ENCODE data around the gene ARMC10.
"Not testable (repeated sequence)": the region's sequence is repeated elsewhere in the genome, so short reads cannot be mapped to it uniquely, and the experiment has no call there.

Gene ARMC10

GRCh38 chr7:103074519-103075336 lies at the start of gene ARMC10, which contains the start of gene FBXL13:
ARMC10 (plus strand) TSS chr7:103075140; CDS start chr7:103075273, 133 bp downstream.
FBXL13 (minus strand) TSS chr7:103074796.
- peak; percentile 91 for DNase-seq (ENCODE audit: low spot score)

DNA sequence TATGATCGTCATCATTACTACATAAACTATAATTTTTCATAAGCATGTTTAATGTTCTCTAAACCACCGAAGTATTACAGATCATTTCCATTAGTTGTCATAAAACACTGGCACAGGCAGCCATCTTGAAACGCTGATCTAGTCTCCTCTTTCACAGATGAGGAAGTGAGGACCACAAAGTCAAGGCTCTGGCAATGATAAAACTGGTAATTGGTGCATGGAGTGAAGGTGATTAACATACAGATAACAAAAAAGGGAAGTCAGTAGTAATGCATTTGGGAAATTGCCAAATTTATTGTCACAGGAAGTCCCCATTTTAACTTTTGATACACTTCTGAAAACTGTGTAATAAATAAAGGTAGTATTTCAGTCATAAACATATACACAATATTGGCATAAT lies 49.6 kb upstream of the ARMC10 start:
- DNase-seq (ENCODE audit: low spot score), result no peak

- DNase-seq (ENCODE audit: low spot score), result no peak
These were observed 43.9 kb upstream of the ARMC10 start for GRCh38 chr7:103031024-103031423.

DNA sequence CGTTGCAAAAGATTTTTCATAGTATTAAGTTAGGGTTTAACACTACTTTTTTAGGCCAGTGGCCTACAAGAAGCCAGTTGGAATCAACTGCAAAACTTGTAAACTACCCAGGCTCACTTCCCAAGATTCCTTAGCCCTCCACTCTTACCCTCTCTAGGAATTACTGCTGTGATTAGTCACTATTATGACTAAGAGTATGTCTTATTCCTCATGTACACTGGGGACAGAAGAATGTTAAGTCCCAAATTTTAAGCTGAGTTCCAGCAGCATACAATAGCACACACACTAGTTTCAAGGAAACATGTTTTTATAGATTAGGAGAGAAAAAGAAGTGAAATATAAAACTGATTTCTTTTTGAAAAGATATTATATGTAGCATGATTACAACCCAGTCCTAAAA lies 43.2 kb upstream of the ARMC10 start:
- DNase-seq (ENCODE audit: low spot score), result no peak

GRCh38 chr7:103034318-103034717 lies 40.6 kb upstream of the ARMC10 start:
- DNase-seq (ENCODE audit: low spot score), result not testable (repeated sequence)

GRCh38 chr7:103037476-103037822 lies 37.5 kb upstream of the ARMC10 start:
- no peak for DNase-seq (ENCODE audit: low spot score)

DNA sequence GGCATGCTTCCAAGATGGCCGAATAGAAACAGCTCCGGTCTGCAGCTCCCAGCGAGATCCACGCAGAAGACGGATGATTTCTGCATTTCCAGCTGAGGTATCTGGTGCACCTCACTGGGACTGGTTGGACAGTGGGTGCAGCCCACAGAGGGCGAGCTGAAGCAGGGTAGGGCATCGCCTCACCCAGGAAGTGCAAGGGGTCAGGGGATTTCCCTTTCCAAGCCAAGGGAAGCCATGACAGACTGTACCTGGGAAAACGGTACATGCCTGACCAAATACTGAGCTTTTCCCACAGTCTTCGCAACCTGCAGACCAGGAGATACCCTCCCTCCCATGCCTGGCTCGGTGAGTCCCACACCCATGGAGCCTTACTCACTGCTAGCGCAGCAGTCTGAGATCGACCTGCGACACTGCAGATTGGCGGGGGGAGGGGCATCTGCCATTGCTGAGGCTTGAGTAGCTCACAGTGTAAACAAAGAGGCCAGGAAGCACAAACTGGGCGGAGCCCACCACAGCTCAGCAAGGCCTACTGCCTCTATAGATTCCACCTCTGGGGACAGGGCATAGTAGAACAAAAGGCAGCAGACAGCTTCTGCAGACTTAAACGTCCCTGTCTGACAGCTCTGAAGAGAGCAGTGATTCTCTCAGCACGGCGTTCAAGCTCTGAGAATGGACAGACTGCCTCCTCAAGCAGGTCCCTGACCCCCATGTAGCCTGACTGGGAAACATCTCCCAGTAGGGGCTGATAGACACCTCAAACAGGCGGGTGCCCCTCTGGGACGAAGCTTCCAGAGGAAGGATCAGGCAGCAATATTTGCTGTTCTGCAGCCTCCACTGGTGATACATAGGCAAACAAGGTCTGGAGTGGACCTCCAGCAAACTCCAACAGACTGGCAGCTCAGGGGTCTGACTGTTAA lies 36.9 kb upstream of the ARMC10 start:
- not testable (repeated sequence) for DNase-seq (ENCODE audit: low spot score)

DNA sequence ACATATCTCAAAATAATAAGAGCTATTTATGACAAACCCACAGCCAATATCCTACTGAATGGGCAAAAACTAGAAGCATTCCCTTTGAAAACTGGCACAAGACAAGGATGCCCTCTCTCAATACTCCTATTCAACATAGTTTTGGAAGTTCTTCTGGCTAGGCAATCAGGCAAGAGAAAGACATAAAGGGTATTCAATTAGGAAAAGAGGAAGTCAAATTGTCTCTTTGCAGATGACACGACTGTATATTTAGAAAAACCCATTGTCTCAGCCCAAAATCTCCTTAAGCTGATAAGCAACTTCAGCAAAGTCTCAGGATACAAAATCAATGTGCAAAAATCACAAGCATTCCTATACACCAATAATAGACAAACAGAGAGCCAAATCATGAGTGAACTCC lies 33.1 kb upstream of the ARMC10 start:
- not testable (repeated sequence) for DNase-seq (ENCODE audit: low spot score)

GRCh38 chr7:103048833-103049232 lies 26.1 kb upstream of the ARMC10 start:
- no peak for DNase-seq (ENCODE audit: low spot score)

DNA sequence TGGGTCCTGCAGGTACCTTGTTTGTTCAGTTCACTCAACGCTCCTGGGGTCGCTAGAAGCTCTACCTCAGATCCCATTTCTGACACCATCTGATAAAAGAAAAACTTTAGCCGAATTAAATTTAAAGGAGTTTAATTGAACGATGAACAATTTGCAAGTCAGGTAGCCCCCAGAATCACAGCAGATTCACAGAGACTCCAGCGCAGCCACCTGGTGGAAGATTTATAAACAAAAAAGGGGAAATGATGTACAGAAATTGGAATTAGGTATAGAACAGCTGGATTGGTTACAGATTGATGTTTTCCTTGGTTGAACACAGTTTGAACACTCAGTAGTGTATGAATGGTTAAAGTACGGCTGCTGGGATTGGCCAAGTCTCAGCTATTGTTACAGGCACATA lies 23.4 kb upstream of the ARMC10 start:
- DNase-seq (ENCODE audit: low spot score), result no peak

GRCh38 chr7:103056006-103056405 lies 18.9 kb upstream of the ARMC10 start:
- DNase-seq (ENCODE audit: low spot score), result not testable (repeated sequence)

GRCh38 chr7:103058122-103058521 lies 16.8 kb upstream of the ARMC10 start:
- DNase-seq (ENCODE audit: low spot score), result no peak

DNA sequence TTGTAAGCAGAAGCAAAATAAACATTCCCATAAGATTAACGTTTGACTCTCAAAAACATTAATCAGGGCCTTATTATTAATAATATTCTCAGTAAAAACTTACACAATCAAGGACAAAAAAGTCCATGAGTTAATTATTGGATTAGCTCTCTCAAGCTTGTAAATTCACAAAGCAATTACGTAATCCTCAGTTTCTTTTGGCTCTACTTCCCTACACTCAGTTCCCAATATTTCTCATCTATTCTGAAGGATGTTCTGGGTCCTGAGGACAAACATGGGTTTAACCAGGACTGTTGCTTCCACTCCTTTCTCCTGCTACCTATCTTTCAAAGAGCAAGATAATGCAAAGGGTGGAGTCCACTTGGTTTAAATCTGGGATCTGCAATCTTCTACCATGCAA lies 15.5 kb upstream of the ARMC10 start:
- no peak for DNase-seq (ENCODE audit: low spot score)

DNA sequence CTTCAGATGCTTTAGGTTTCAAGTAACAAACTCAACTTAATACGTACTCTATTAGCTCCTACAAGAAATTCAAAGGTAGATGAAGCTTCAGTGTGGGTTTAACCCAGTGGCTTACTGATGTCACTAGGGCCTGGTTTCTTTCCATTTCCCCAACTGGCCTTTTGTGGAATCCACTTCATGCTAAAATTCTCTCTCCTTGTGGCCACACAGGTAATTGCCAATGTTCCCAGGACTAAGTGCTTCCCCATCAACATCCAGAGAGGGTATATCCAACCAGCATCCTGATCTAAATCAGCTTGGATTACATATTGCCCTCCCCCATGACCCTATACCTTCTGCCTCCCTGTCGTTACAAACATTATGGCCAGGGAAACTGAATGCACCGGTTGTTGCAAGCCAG lies 11.0 kb upstream of the ARMC10 start:
- no peak for DNase-seq (ENCODE audit: low spot score)

GRCh38 chr7:103065667-103066066 lies 9.3 kb upstream of the ARMC10 start:
- peak; percentile 44 for DNase-seq (ENCODE audit: low spot score)

DNA sequence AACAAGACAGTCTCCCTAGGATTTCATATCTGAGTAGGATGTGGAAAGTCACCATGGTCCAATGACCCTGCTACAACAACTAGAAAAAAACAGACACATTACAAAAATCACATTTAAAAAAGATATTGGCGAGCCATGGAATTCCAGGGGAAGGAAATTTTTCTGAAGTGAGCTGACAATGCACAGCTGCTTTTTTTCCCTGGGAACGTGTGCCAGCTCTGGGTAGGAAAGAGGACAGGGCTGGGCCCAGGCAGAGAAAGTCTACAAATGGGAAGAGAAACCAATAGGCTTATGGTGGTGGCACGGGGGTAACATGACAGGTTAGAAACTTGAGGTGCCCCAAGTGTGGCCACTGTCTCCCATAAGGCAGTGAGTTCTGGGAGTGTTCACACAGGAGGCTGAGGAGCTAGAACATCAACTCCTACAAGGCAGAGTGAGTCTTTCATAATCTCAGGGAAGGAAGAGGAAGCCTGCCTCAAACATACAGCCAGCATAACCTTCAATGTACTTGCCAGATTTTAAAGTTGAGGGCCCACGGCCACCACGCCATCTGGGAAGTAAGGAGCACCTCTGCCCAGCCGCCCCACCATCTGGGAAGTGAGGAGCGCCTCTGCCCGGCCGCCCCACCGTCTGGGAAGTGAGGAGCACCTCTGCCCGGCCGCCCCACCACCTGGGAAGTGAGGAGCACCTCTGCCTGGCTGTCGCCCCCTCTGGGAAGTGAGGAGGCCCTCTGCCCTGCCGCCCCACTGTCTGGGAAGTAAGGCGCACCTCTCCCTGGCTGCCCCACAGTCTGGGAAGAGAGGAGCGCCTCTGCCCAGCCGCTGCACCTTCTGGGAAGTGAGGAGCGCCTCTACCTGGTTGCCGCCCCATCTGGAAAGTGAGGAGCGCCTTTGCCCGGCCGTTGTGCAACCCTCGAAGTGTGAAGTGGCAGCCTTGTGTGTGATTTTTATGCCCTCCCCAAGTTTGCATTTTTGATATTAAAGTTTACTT lies 6.2 kb upstream of the ARMC10 start:
- no peak for DNase-seq (ENCODE audit: low spot score)

- no peak for DNase-seq (ENCODE audit: low spot score)
These were observed 3.9 kb upstream of the ARMC10 start for GRCh38 chr7:103071000-103071399.

GRCh38 chr7:103073989-103074518 lies 886 bp upstream of the ARMC10 start:
- DNase-seq (ENCODE audit: low spot score), result no peak

GRCh38 chr7:103075337-103075918 lies 488 bp downstream of the ARMC10 start:
- DNase-seq (ENCODE audit: low spot score), result peak; percentile 66

GRCh38 chr7:103076764-103077163 lies 1.8 kb downstream of the ARMC10 start:
- no peak for DNase-seq (ENCODE audit: low spot score)

- no peak for DNase-seq (ENCODE audit: low spot score)
These were observed 2.4 kb downstream of the ARMC10 start for GRCh38 chr7:103077318-103077717.
